CD14-positive monocyte (primary cell): ENCODE measurements around the gene ZFP57. TPM values are rescaled to one million over a fixed set of nuclear protein-coding genes. Genes with fewer than 3 reads are reported as not detected.

ENCODE experiments used
- DNase-seq, 3 donors: peaks; one replicate each; pipeline ENCODE4 v3.0.0-alpha.2; 2011 to 2022
- H2AFZ ChIP-seq: 2 replicates; pipeline ENCODE4 v1.6.0; 2012; ENCODE audit warnings: mild to moderate bottlenecking, low read depth, low read length, inconsistent platforms; ENCODE audit not compliant: insufficient read depth, poor library complexity, severe bottlenecking
- H3K27ac ChIP-seq, 2 donors: 1 replicate in 1 of 2; 2 replicates in 1 of 2; pipeline ENCODE4 v1.5.1; 2012 to 2013; ENCODE audit warnings: low read length in 2 of 2, control low read depth in 1 of 2, inconsistent platforms in 1 of 2, low read depth in 1 of 2, mild to moderate bottlenecking in 1 of 2
- H3K27me3 ChIP-seq, 2 donors: one replicate each; pipeline versions ENCODE4 v1.6.0 to v1.6.1; 2011 to 2013; ENCODE audit warnings: low read length in 2 of 2; ENCODE audit not compliant: control insufficient read depth in 2 of 2, insufficient read depth in 2 of 2
- H3K36me3 ChIP-seq, 2 donors: replicated peaks in 1 of 2; 1 replicate in 1 of 2; 2 replicates in 1 of 2; pipeline versions ENCODE4 v1.5.1 to v1.6.1; 2012 to 2013; ENCODE audit warnings: low read length in 2 of 2, control low read depth in 1 of 2, inconsistent platforms in 1 of 2, mild to moderate bottlenecking in 1 of 2; ENCODE audit not compliant: insufficient read depth in 2 of 2, control insufficient read depth in 1 of 2
- H3K4me1 ChIP-seq, 2 donors: 1 replicate in 1 of 2; 2 replicates in 1 of 2; pipeline versions ENCODE4 v1.5.1 to v1.6.1; 2012 to 2013; ENCODE audit warnings: low read length in 2 of 2, control low read depth in 1 of 2, inconsistent platforms in 1 of 2, mild to moderate bottlenecking in 1 of 2, moderate library complexity in 1 of 2; ENCODE audit not compliant: insufficient read depth in 2 of 2, control insufficient read depth in 1 of 2
- H3K4me2 ChIP-seq: replicated peaks from 2 replicates; pipeline ENCODE3; 2012; ENCODE audit warnings: low read length, moderate library complexity, mild to moderate bottlenecking; ENCODE audit not compliant: poor library complexity, severe bottlenecking; ENCODE audit errors: extremely low read depth
- H3K4me3 ChIP-seq, 3 experiments: fragments of 200-600 bp in 1 of 3; sonication (generic) in 1 of 3; replicated peaks in 1 of 3; 1 replicate in 2 of 3; 2 replicates in 1 of 3; pipeline ENCODE4 v1.5.1; 2011 to 2013; ENCODE audit warnings: low read length in 3 of 3, mild to moderate bottlenecking in 3 of 3, control low read depth in 2 of 3, low read depth in 2 of 3, inconsistent platforms in 1 of 3, moderate library complexity in 1 of 3
- H3K79me2 ChIP-seq: 2 replicates; pipeline ENCODE4 v1.6.0; 2012; ENCODE audit warnings: mild to moderate bottlenecking, control low read depth, inconsistent platforms, low read length, moderate library complexity; ENCODE audit not compliant: insufficient read depth
- H3K9ac ChIP-seq: 2 replicates; pipeline ENCODE4 v1.6.0; 2017; ENCODE audit warnings: low read length, mild to moderate bottlenecking; ENCODE audit not compliant: insufficient read depth, poor library complexity, severe bottlenecking
- H3K9me3 ChIP-seq, 2 donors: replicated peaks in 1 of 2; 1 replicate in 1 of 2; 2 replicates in 1 of 2; pipeline versions ENCODE4 v1.5.1 to v1.6.1; 2012 to 2013; ENCODE audit warnings: low read length in 2 of 2, control low read depth in 1 of 2; ENCODE audit not compliant: control insufficient read depth in 1 of 2, insufficient read depth in 1 of 2
- H4K20me1 ChIP-seq: 2 replicates; pipeline ENCODE4 v1.6.0; 2012; ENCODE audit warnings: mild to moderate bottlenecking, low read length, control low read depth, moderate library complexity; ENCODE audit not compliant: insufficient read depth
- H3K27ac Mint-ChIP-seq, 7 donors: one replicate each; pipeline ENCODE4 v1.8.0; 2020; ENCODE audit warnings: mild to moderate bottlenecking in 7 of 7, mixed read lengths in 7 of 7, moderate library complexity in 6 of 7, inconsistent platforms in 2 of 7
- H3K27me3 Mint-ChIP-seq, 3 donors: one replicate each; pipeline ENCODE4 v1.8.0; 2021 to 2022; ENCODE audit warnings: low read depth in 3 of 3, mild to moderate bottlenecking in 3 of 3, mixed read lengths in 3 of 3, moderate library complexity in 3 of 3, inconsistent platforms in 1 of 3
- H3K36me3 Mint-ChIP-seq, 2 donors: one replicate each; pipeline ENCODE4 v1.8.0; 2020; ENCODE audit warnings: mixed read lengths in 2 of 2, inconsistent platforms in 1 of 2, mild to moderate bottlenecking in 1 of 2
- H3K4me1 Mint-ChIP-seq: one replicate; pipeline ENCODE4 v1.8.0; 2020; ENCODE audit warnings: mild to moderate bottlenecking, mixed read lengths
- H3K4me3 Mint-ChIP-seq, 2 donors: one replicate each; pipeline ENCODE4 v1.8.0; 2020; ENCODE audit warnings: mild to moderate bottlenecking in 2 of 2, mixed read lengths in 2 of 2, moderate library complexity in 1 of 2
- H3K9me3 Mint-ChIP-seq, 7 donors: one replicate each; pipeline ENCODE4 v1.8.0; 2020 to 2022; ENCODE audit warnings: mixed read lengths in 7 of 7, mild to moderate bottlenecking in 6 of 7, moderate library complexity in 6 of 7, inconsistent platforms in 2 of 7
- WGBS: methylation state at CpG from one replicate; pipeline ENCODE4 v1.1.5; 2013; ENCODE audit warnings: missing lambda C conversion rate; ENCODE audit not compliant: insufficient coverage; 5-methylcytosine and 5-hydroxymethylcytosine counted together
- intact Hi-C, 2 donors: fragments of 100-400 bp; cut with micrococcal nuclease; formaldehyde crosslinking; loops; one replicate each; pipeline versions ENCODE4 v1.15.0 to v1.15.1; 2023
- polyA plus RNA-seq, 3 donors: library from polyadenylated mRNA; depleted of rRNA in 1 of 3; unstranded in 2 of 3; stranded (reverse) in 1 of 3; fragments of 300-500 nt in 2 of 3; fragments of >200 nt in 1 of 3; fragmentation: Illumina TruSeq in 2 of 3; gene quantifications; 1 replicate in 2 of 3; 2 replicates in 1 of 3; pipeline ENCODE4 v1.2.3, GENCODE V29; 2012 to 2021
- TF ChIP-seq, protein P1 (sequence below): fragments of 200-600 bp; IDR thresholded peaks from one replicate; pipeline ENCODE4 v1.8.0; 2022; ENCODE audit warnings: antibody characterized with exemption, mild to moderate bottlenecking

Gene ZFP57
- polyA plus RNA-seq, 3 donors, result 0.72 TPM; not detected in 2

DNA sequence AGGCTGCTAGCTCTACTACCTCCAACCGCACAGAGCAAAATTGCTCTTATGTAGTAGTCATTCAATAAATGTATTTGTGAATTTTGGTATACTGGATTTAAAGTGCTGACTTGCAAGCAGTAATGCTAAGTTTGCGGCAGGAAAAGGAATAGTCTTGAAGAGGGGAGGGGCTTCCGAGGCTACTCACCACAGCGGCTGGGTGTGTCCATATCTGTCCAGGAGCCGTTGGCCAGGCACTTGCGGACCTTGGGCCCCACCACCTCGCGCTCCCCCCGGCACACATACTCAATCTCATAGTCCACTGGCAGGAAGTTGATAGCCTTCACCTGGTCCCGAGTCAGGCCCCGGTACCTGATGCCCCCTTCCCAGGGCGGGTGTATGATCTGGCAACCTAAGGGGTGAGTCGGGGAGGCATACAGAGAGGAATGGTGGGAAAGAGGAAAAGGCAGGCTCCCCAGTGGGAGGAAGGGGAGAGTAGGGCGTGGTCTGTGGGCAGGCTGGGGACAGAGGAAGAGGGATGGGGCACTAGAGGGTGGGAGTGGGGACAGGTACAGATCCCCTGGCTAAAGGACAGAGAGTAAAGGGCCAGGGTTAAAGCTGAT lies 49.6 kb downstream of the ZFP57 start:
- Histone ChIP-seq H3K27ac (no peak overlapping the region), H4K20me1 (peaks cover 43% of the 10 kb centered on the region), H2AFZ (peak overlapping the region; percentile 30), H3K4me2 (peak overlapping the region; percentile 99), H3K36me3 (no peaks in the 10 kb centered on the region), H3K79me2 (peaks cover 14% of the 10 kb centered on the region), H3K27me3 (peaks cover 2 to 55% of the 10 kb centered on the region in 2 donors), H3K4me3 (peak overlapping the region; percentile 9 to 96 (median 77)), H3K4me1 (peaks cover 55 to 65% of the 10 kb centered on the region in 2 donors), H3K9me3 (no peaks in the 10 kb centered on the region), H3K9ac (no peak overlapping the region)
- Mint-ChIP-seq H3K9me3 (peaks cover 0 to 10% (median 1%) of the 10 kb centered on the region in 7 donors), H3K4me3 (peak overlapping the region; percentile 85 to 97), H3K4me1 (peaks cover 69% of the 10 kb centered on the region), H3K27ac (peak overlapping the region in 2 of 7 donors; percentile 14 to 66), H3K27me3 (peaks cover 39 to 58% (median 42%) of the 10 kb centered on the region in 3 donors), H3K36me3 (peaks cover 21 to 27% of the 10 kb centered on the region in 2 donors)
- intact Hi-C loops, result no loop called here
- 37% methylated on average over 2 of the region's 14 CpGs for WGBS
- DNase-seq, result no peak
- TF ChIP-seq, protein P1, sequence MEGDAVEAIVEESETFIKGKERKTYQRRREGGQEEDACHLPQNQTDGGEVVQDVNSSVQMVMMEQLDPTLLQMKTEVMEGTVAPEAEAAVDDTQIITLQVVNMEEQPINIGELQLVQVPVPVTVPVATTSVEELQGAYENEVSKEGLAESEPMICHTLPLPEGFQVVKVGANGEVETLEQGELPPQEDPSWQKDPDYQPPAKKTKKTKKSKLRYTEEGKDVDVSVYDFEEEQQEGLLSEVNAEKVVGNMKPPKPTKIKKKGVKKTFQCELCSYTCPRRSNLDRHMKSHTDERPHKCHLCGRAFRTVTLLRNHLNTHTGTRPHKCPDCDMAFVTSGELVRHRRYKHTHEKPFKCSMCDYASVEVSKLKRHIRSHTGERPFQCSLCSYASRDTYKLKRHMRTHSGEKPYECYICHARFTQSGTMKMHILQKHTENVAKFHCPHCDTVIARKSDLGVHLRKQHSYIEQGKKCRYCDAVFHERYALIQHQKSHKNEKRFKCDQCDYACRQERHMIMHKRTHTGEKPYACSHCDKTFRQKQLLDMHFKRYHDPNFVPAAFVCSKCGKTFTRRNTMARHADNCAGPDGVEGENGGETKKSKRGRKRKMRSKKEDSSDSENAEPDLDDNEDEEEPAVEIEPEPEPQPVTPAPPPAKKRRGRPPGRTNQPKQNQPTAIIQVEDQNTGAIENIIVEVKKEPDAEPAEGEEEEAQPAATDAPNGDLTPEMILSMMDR, result no peak

DNA sequence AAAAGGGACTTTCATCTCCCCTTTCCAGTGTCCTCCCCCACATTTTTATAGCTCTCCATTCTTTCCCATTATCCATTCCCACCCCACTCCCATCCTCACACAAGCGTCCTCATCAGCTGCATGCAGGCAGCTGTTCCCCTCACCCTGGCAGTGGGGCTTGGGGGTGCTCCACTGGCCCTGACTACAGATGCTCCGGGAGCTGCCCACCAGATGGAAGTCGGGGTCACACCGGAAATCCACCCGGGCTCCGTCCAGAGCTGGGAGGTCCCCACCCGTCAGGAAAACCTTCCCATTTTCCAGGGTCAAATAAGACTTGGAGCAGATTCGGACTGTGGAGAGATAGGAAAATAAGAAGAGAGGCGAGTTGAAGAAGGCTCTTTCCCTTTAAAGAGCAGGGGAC lies 50.6 kb downstream of the ZFP57 start:
- no peak for DNase-seq
- Mint-ChIP-seq H3K27me3 (peaks cover 40 to 67% (median 50%) of the 10 kb centered on the region in 3 donors), H3K4me3 (peak overlapping the region; percentile 24 to 97), H3K27ac (no peak overlapping the region), H3K9me3 (peaks cover 0 to 10% (median 1%) of the 10 kb centered on the region in 7 donors), H3K4me1 (peaks cover 68% of the 10 kb centered on the region), H3K36me3 (peaks cover 21 to 30% of the 10 kb centered on the region in 2 donors)
- Histone ChIP-seq H3K27ac (no peak overlapping the region), H3K79me2 (peaks cover 14% of the 10 kb centered on the region), H3K9ac (no peak overlapping the region), H3K4me2 (no peak overlapping the region), H3K36me3 (no peaks in the 10 kb centered on the region), H3K4me1 (peaks cover 55 to 65% of the 10 kb centered on the region in 2 donors), H3K9me3 (no peaks in the 10 kb centered on the region), H4K20me1 (peaks cover 45% of the 10 kb centered on the region), H3K27me3 (peaks cover 2 to 61% of the 10 kb centered on the region in 2 donors), H2AFZ (no peak overlapping the region), H3K4me3 (no peak overlapping the region)
- intact Hi-C loops, result no loop called here
- 90% methylated on average over 2 of the region's 9 CpGs for WGBS
- TF ChIP-seq, protein P1, result no peak
